Chondrocyte (in vitro differentiated cells): ENCODE data around the gene CDH16. TPM values are rescaled to one million over a fixed set of nuclear protein-coding genes. Genes with fewer than 3 reads are reported as not detected.

ENCODE experiments used
- DNase-seq: peaks from one replicate; pipeline ENCODE4 v3.0.0; 2021; ENCODE audit warnings: mixed read lengths, low spot score
- H3K27ac Mint-ChIP-seq: one replicate; pipeline ENCODE4 v1.8.0; 2021; ENCODE audit warnings: mild to moderate bottlenecking, moderate library complexity, mixed read lengths; ENCODE audit not compliant: unreplicated experiment
- H3K27me3 Mint-ChIP-seq: 2 replicates; pipeline ENCODE4 v1.8.0; 2021; ENCODE audit warnings: low read depth, mixed read lengths
- H3K36me3 Mint-ChIP-seq: 2 replicates; pipeline ENCODE4 v1.8.0; 2021; ENCODE audit warnings: low read depth, mixed read lengths
- H3K4me1 Mint-ChIP-seq: 2 replicates; pipeline ENCODE4 v1.8.0; 2021; ENCODE audit warnings: low read depth, mild to moderate bottlenecking, mixed read lengths
- H3K4me3 Mint-ChIP-seq: one replicate; pipeline ENCODE4 v1.8.0; 2021; ENCODE audit warnings: mild to moderate bottlenecking, moderate library complexity, mixed read lengths; ENCODE audit not compliant: unreplicated experiment
- H3K9me3 Mint-ChIP-seq: 2 replicates; pipeline ENCODE4 v1.8.0; 2021; ENCODE audit warnings: low read depth, mixed read lengths
- CTCF ChIP-seq: fragments of 200-600 bp; sonication (generic); IDR thresholded peaks from 2 replicates; pipeline ENCODE4 v1.5.0; 2021; ENCODE audit warnings: antibody characterized with exemption, mild to moderate bottlenecking, moderate library complexity
- total RNA-seq: library from RNA; stranded (reverse); gene quantifications from 3 replicates; pipeline ENCODE4 v1.2.1, GENCODE V29; 2021

CDH16 gene
- total RNA-seq, 1 donor from 2014 or later, result not detected

- Mint-ChIP-seq H3K27me3 (peaks cover 19% of the 10 kb centered on the region), H3K9me3 (no peaks in the 10 kb centered on the region), H3K27ac (no peak overlapping the region), H3K36me3 (no peaks in the 10 kb centered on the region), H3K4me3 (no peak overlapping the region), H3K4me1 (no peaks in the 10 kb centered on the region)
- no peak for TF ChIP-seq CTCF
- DNase-seq, result no peak
Measured at GRCh38 chr16:66915041-66915440, 3.6 kb downstream of the CDH16 start.

GRCh38 chr16:66914541-66914940 lies 4.1 kb downstream of the CDH16 start:
- no peak for TF ChIP-seq CTCF
- H3K27me3 Mint-ChIP-seq, result peaks cover 19% of the 10 kb centered on the region
- no peak overlapping the region for H3K27ac Mint-ChIP-seq
- no peaks in the 10 kb centered on the region for H3K4me1 Mint-ChIP-seq
- no peaks in the 10 kb centered on the region for H3K9me3 Mint-ChIP-seq
- H3K4me3 Mint-ChIP-seq, result no peak overlapping the region
- H3K36me3 Mint-ChIP-seq, result no peaks in the 10 kb centered on the region
- DNase-seq, result no peak

- no peak for DNase-seq
- H3K27me3 Mint-ChIP-seq, result peaks cover 15% of the 10 kb centered on the region
- H3K27ac Mint-ChIP-seq, result no peak overlapping the region
- H3K9me3 Mint-ChIP-seq, result no peaks in the 10 kb centered on the region
- H3K36me3 Mint-ChIP-seq, result no peaks in the 10 kb centered on the region
- H3K4me1 Mint-ChIP-seq, result no peaks in the 10 kb centered on the region
- TF ChIP-seq CTCF, result no peak
- no peak overlapping the region for H3K4me3 Mint-ChIP-seq
Measured at GRCh38 chr16:66913711-66914110, 5.0 kb downstream of the CDH16 start.

- Mint-ChIP-seq H3K36me3 (no peaks in the 10 kb centered on the region), H3K27me3 (peaks cover 19% of the 10 kb centered on the region), H3K9me3 (no peaks in the 10 kb centered on the region), H3K4me1 (no peaks in the 10 kb centered on the region), H3K27ac (no peak overlapping the region), H3K4me3 (no peak overlapping the region)
- TF ChIP-seq CTCF, result no peak
- DNase-seq, result no peak
Measured at GRCh38 chr16:66913081-66913480, 5.6 kb downstream of the CDH16 start.

GRCh38 chr16:66911801-66912200 lies 6.9 kb downstream of the CDH16 start:
- Mint-ChIP-seq H3K27ac (no peak overlapping the region), H3K27me3 (peaks cover 19% of the 10 kb centered on the region)

More at GRCh38 chr16:66911801-66912200, 6.9 kb downstream of the CDH16 start:
- H3K9me3 Mint-ChIP-seq, result no peaks in the 10 kb centered on the region
- no peak for DNase-seq
- no peaks in the 10 kb centered on the region for H3K4me1 Mint-ChIP-seq
- TF ChIP-seq CTCF, result no peak
- H3K36me3 Mint-ChIP-seq, result no peaks in the 10 kb centered on the region
- H3K4me3 Mint-ChIP-seq, result no peak overlapping the region
